Sigmoid colon (tissue), 7 donors: ENCODE data around the gene ANKRD27. TPM values are rescaled to one million over a fixed set of nuclear protein-coding genes. Genes with fewer than 3 reads are reported as not detected.

ENCODE experiments used
- DNase-seq: peaks from one replicate; pipeline ENCODE4 v3.0.0-alpha.2; 2019
- H3K27ac ChIP-seq, 4 donors: fragments of 200-600 bp; sonication (generic); one replicate each; pipeline ENCODE4 v1.5.1; 2016 to 2019; ENCODE audit warnings: mild to moderate bottlenecking in 1 of 4
- H3K27me3 ChIP-seq, 3 donors: fragments of 200-600 bp; sonication (generic); one replicate each; pipeline ENCODE4 v1.5.1; 2019; ENCODE audit warnings: mild to moderate bottlenecking in 1 of 3
- H3K36me3 ChIP-seq, 4 donors: fragments of 200-600 bp; sonication (generic); one replicate each; pipeline ENCODE4 v1.5.1; 2016 to 2019
- H3K4me1 ChIP-seq, 4 donors: fragments of 200-600 bp; sonication (generic); one replicate each; pipeline ENCODE4 v1.5.1; 2017 to 2019
- H3K4me3 ChIP-seq, 4 donors: fragments of 200-600 bp; sonication (generic); one replicate each; pipeline ENCODE4 v1.5.1; 2017 to 2019; ENCODE audit warnings: mild to moderate bottlenecking in 2 of 4, moderate library complexity in 1 of 4
- H3K9me3 ChIP-seq, 4 donors: fragments of 200-600 bp in 3 of 4; sonication (generic) in 3 of 4; one replicate each; pipeline versions ENCODE4 v1.5.1 to v1.6.1; 2013 to 2019
- EP300 ChIP-seq, 4 donors: sonication (generic); formaldehyde crosslinking; IDR thresholded peaks; one replicate each; pipeline ENCODE4 v1.6.1; 2017; ENCODE audit warnings: antibody characterized with exemption in 4 of 4
- POLR2A ChIP-seq, 2 donors: fragments of 450-650 bp; IDR thresholded peaks; one replicate each; pipeline ENCODE4 v1.6.1; 2016; ENCODE audit warnings: antibody characterized with exemption in 2 of 2, mild to moderate bottlenecking in 2 of 2, moderate library complexity in 2 of 2
- POLR2AphosphoS5 ChIP-seq, 4 donors: sonication (generic); formaldehyde crosslinking; IDR thresholded peaks; one replicate each; pipeline ENCODE4 v1.6.1; 2017; ENCODE audit warnings: antibody characterized with exemption in 4 of 4
- WGBS, 2 donors: extraction: QIAGEN DNeasy Blood & Tissue Kit; methylation state at CpG; one replicate each; pipeline ENCODE4 v1.1.7; 2013; 5-methylcytosine and 5-hydroxymethylcytosine counted together
- intact Hi-C: fragments of 100-400 bp; cut with DNase I; formaldehyde crosslinking; loops from one replicate; pipeline ENCODE4 v1.15.1; 2023
- polyA plus RNA-seq, 3 donors: library from polyadenylated mRNA; stranded (reverse); fragments of 200-250 nt; gene quantifications; one replicate each; pipeline ENCODE4 v1.2.3, GENCODE V29; 2013
- total RNA-seq, 4 donors: library from RNA; depleted of rRNA; stranded (reverse); fragments of >200 nt; gene quantifications; one replicate each; pipeline ENCODE4 v1.1.0, GENCODE V29; 2016
- TF ChIP-seq, protein P1 (sequence below), 4 experiments: fragments of 450-650 bp in 3 of 4; fragments of 200-600 bp in 1 of 4; IDR thresholded peaks; one replicate each; pipeline ENCODE4 v1.5.1; 2016 to 2019; ENCODE audit warnings: antibody characterized with exemption in 4 of 4, mild to moderate bottlenecking in 3 of 4, moderate library complexity in 2 of 4
- donor health status: healthy with polysubstance abuse.
- donor health status: Bipolar disorder and iron deficiency.
- donor health status: healthy.

ANKRD27 gene
- total and polyA plus RNA-seq, 7 donors = 13.8 to 48.5 (median 34.1) TPM

DNA sequence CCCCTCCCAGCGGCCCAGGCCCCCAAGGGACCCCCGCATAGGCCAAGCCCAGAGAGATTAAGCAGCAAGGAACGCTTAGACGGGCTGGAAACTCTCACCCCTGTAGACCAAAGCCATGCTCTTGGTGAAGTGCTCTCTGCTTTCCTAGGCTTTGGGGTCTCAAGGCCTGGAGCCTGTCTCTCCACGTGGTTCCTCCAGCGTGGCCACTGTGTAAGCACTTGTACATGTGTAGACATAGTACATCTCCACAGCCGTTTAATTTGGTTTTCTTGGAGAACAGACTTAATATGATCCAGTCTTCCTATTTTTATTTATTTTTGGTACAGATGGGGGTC is 17.7 kb upstream of the ANKRD27 start:
- Histone ChIP-seq H3K9me3 (no peaks in the 10 kb centered on the region), H3K27me3 (no peaks in the 10 kb centered on the region), H3K36me3 (peaks cover 0 to 9% (median 0%) of the 10 kb centered on the region in 4 donors), H3K27ac (peak overlapping the region; percentile 80 to 87 (median 84)), H3K4me3 (peak overlapping the region; percentile 55 to 72 (median 70)), H3K4me1 (peaks cover 0 to 47% (median 41%) of the 10 kb centered on the region in 4 donors)
- TF ChIP-seq EP300 (IDR thresholded peaks at IDR 0.05) (no peak), POLR2A (IDR thresholded peaks at IDR 0.05) (no peak), POLR2AphosphoS5 (IDR thresholded peaks at IDR 0.05) (no peak)
- TF ChIP-seq, protein P1, sequence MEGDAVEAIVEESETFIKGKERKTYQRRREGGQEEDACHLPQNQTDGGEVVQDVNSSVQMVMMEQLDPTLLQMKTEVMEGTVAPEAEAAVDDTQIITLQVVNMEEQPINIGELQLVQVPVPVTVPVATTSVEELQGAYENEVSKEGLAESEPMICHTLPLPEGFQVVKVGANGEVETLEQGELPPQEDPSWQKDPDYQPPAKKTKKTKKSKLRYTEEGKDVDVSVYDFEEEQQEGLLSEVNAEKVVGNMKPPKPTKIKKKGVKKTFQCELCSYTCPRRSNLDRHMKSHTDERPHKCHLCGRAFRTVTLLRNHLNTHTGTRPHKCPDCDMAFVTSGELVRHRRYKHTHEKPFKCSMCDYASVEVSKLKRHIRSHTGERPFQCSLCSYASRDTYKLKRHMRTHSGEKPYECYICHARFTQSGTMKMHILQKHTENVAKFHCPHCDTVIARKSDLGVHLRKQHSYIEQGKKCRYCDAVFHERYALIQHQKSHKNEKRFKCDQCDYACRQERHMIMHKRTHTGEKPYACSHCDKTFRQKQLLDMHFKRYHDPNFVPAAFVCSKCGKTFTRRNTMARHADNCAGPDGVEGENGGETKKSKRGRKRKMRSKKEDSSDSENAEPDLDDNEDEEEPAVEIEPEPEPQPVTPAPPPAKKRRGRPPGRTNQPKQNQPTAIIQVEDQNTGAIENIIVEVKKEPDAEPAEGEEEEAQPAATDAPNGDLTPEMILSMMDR (IDR thresholded peaks at IDR 0.05) = no peak
- 7 to 32% methylated on average over 7 of the region's 7 CpGs for WGBS, 2 donors
- no peak for DNase-seq
- intact Hi-C loops = no loop called here

DNA sequence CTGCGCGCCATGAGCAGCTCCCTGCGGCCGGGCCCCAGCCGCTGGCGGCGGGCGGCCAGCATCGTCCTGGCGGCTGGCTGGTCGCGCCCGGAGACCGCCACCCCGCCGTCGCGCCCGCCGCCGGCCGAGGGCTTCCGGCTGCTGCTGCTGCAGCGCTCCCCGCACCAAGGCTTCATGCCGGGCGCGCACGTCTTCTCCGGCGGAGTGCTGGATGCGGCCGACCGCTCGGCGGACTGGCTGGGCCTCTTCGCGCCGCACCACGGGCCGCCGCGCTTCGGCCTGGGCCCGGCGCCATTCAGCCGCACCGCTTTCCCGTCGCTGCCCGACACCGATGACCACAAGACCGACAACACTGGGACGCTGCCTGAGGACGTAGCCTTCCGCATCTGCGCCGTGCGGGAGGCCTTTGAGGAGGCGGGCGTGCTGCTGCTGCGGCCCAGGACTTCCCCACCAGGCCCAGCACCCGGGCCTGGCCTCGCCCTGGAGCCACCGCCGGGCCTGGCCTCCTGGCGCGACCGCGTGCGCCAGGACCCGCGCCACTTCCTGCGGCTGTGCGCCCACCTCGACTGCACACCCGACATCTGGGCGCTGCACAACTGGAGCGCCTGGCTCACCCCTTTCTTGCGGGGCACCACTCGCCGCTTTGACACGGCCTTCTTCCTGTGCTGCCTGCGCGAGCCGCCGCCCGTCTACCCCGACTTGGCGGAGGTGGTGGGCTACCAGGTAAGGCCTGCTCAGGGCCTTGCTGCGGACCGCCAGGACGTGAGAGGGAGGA is 17.2 kb upstream of the ANKRD27 start:
- DNase-seq = peak; percentile 76
- Histone ChIP-seq H3K4me1 (peaks cover 0 to 47% (median 41%) of the 10 kb centered on the region in 4 donors), H3K27me3 (no peaks in the 10 kb centered on the region), H3K36me3 (peaks cover 0 to 6% (median 0%) of the 10 kb centered on the region in 4 donors), H3K9me3 (no peaks in the 10 kb centered on the region), H3K4me3 (peak overlapping the region; percentile 55 to 72 (median 70)), H3K27ac (peak overlapping the region; percentile 80 to 87 (median 84))
- 1 to 4% methylated on average over 93 of the region's 93 CpGs for WGBS, 2 donors
- intact Hi-C loops = no loop called here
- no peak for TF ChIP-seq POLR2AphosphoS5 (IDR thresholded peaks at IDR 0.05)
- no peak for TF ChIP-seq POLR2A (IDR thresholded peaks at IDR 0.05)
- TF ChIP-seq, protein P1 (IDR thresholded peaks at IDR 0.05) = no peak
- TF ChIP-seq EP300 (IDR thresholded peaks at IDR 0.05) = no peak

DNA sequence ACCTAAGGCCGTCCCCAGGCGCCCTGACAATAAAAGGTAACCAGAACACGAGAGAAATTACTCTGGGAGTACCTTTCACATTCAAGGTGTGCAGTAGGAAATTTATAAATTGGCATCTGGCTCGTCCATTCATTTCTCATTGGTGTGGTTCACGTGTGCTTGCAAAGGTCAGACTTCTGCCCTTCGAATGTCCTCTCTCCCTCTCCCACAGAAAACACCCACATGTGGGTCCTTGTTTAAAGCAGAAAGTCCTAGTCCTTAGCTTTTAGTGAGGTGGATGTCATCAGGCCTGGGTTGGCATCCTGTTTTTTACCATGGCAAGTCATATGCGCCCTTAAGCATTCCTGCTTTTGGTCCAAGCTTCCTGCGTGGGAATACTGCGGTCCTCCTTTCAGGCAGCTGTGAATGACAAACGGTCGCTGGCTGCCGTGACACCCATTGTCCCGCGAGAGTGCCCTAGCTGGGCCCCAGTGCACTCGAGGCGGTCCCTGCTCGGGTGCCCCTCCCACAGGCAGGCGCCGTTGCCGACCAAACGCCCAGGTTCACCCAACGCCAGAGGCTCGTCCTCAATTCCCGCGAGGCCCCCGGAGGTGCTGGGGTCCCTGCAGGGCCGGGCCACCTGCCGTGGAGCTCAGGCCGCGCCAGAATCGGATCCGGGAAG is 16.4 kb upstream of the ANKRD27 start, which contains the start of gene NUDT19:
NUDT19 (plus strand) TSS at position 531 of the 661 bp plus-strand sequence. CDS start 140 bp downstream, outside the sequence.
- no peaks in the 10 kb centered on the region for H3K36me3 ChIP-seq
- peak within 1 kb of the TSS; percentile 55 to 72 (median 70) for H3K4me3 ChIP-seq
- peak; percentile 88 for DNase-seq
- peaks cover 0 to 47% (median 41%) of the 10 kb centered on the region in 4 donors for H3K4me1 ChIP-seq
- no peaks in the 10 kb centered on the region for H3K9me3 ChIP-seq
- TF ChIP-seq POLR2AphosphoS5 (IDR thresholded peaks at IDR 0.05) (peak; percentile 38 to 90 (median 78)), EP300 (IDR thresholded peaks at IDR 0.05) (no peak), POLR2A (IDR thresholded peaks at IDR 0.05) (peak; percentile 42 to 57)
- TF ChIP-seq, protein P1 (IDR thresholded peaks at IDR 0.05) = no peak
- intact Hi-C loops = no loop called here
- WGBS, 2 donors = 2 to 10% methylated on average over 32 of the region's 32 CpGs
- no peaks in the 10 kb centered on the region for H3K27me3 ChIP-seq
- peak within 1 kb of the TSS; percentile 80 to 87 (median 84) for H3K27ac ChIP-seq

DNA sequence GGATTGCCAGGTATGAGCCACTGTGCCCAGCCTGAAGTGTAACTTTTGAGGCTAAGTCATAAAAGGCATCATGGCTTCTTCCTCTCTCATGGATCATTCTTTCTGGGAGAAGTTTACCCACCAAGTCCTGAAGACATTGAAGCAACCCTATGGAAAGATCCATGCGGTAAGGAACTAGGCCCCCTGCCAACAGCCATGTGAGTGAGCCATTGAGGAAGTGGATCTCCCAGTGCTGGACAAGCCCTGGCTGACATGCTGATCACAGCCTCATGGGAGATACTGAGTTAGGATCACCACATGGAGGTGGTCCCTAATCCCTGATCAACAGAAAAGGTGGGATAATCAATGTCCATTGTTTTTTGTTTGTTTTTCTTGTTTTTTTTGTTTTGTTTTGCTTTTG is 13.3 kb upstream of the ANKRD27 start:
- H3K36me3 ChIP-seq = no peaks in the 10 kb centered on the region
- DNase-seq = no peak
- no peak overlapping the region for H3K4me3 ChIP-seq
- peaks cover 0 to 24% (median 18%) of the 10 kb centered on the region in 4 donors for H3K4me1 ChIP-seq
- H3K27ac ChIP-seq = no peak overlapping the region
- H3K27me3 ChIP-seq = no peaks in the 10 kb centered on the region
- TF ChIP-seq EP300 (IDR thresholded peaks at IDR 0.05) (no peak), POLR2AphosphoS5 (IDR thresholded peaks at IDR 0.05) (no peak), POLR2A (IDR thresholded peaks at IDR 0.05) (no peak)
- TF ChIP-seq, protein P1 (IDR thresholded peaks at IDR 0.05) = no peak
- WGBS, 2 donors = 79 to 84% methylated on average over 1 of the region's 1 CpG
- no peaks in the 10 kb centered on the region for H3K9me3 ChIP-seq
- intact Hi-C loops = no loop called here
